Breast epithelium (tissue), 4 donors: ENCODE data around the gene PRRT1B. TPM values are rescaled to one million over a fixed set of nuclear protein-coding genes. Genes with fewer than 3 reads are reported as not detected.

Experiments
- DNase-seq, 2 donors: peaks; one replicate each; pipeline ENCODE4 v3.0.0-alpha.2; 2019; ENCODE audit warnings: low spot score in 2 of 2
- H3K27ac ChIP-seq, 2 donors: fragments of 200-600 bp; sonication (generic) in 1 of 2; one replicate each; pipeline ENCODE4 v1.5.1; 2016 to 2019; ENCODE audit warnings: mild to moderate bottlenecking in 1 of 2
- H3K27me3 ChIP-seq, 2 donors: fragments of 200-600 bp; sonication (generic) in 1 of 2; one replicate each; pipeline versions ENCODE4 v1.5.1 to v1.6.0; 2017 to 2019; ENCODE audit warnings: control low read depth in 1 of 2, mild to moderate bottlenecking in 1 of 2
- H3K36me3 ChIP-seq: fragments of 200-600 bp; one replicate; pipeline ENCODE4 v1.5.1; 2019
- H3K4me1 ChIP-seq, 2 donors: fragments of 200-600 bp; sonication (generic); one replicate each; pipeline ENCODE4 v1.5.1; 2016 to 2019; ENCODE audit warnings: control low read depth in 1 of 2
- H3K4me3 ChIP-seq, 3 donors: fragments of 200-600 bp; sonication (generic); 1 replicate in 2 of 3; 2 replicates in 1 of 3; pipeline ENCODE4 v1.5.1; 2016 to 2019; ENCODE audit warnings: mild to moderate bottlenecking in 3 of 3, moderate library complexity in 2 of 3
- H3K9me3 ChIP-seq, 2 donors: fragments of 200-600 bp; sonication (generic) in 1 of 2; one replicate each; pipeline ENCODE4 v1.5.1; 2016 to 2019; ENCODE audit warnings: control low read depth in 1 of 2
- POLR2A ChIP-seq: fragments of 450-650 bp; IDR thresholded peaks from one replicate; pipeline ENCODE4 v1.6.1; 2016; ENCODE audit warnings: antibody characterized with exemption, mild to moderate bottlenecking, moderate library complexity
- POLR2AphosphoS5 ChIP-seq, 3 donors: sonication (generic); formaldehyde crosslinking; IDR thresholded peaks; one replicate each; pipeline ENCODE4 v1.6.1; 2017; ENCODE audit warnings: antibody characterized with exemption in 3 of 3
- intact Hi-C: fragments of 100-400 bp; cut with DNase I; formaldehyde crosslinking; loops from one replicate; pipeline ENCODE4 v1.15.1; 2023; ENCODE audit warnings: low total_unique reads
- total RNA-seq, 3 donors: library from RNA; depleted of rRNA; stranded (reverse); fragments of >200 nt; gene quantifications; one replicate each; pipeline ENCODE4 v1.1.0, GENCODE V29; 2016
- TF ChIP-seq, protein P1 (sequence below), 3 donors: fragments of 450-650 bp; IDR thresholded peaks; one replicate each; pipeline ENCODE4 v1.5.1; 2016 to 2017; ENCODE audit warnings: antibody characterized with exemption in 3 of 3, mild to moderate bottlenecking in 3 of 3, moderate library complexity in 3 of 3

PRRT1B gene
- total RNA-seq, 3 donors from 2014 or later, result 0.33 TPM; not detected in 2

DNA sequence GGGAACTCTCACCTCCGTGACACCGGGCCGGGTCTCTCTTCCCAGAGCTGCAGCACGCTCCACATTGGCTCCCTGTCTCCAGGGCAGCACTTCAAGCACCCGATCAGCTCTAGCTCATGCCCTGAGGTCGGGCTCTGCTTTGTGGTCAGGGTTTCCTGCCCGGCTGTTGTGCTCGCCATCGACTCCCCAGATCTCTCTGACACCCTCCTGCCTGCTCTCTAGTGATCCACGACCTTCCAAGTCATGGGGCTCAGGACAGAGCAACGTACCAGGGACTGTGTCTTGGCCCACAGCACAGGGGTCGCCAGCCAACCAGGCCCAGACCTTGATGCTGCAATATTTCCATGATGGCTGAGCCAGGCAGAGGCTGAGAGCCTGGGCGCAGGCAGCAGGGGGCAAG lies 45.1 kb downstream of the PRRT1B start:
- Histone ChIP-seq H3K4me3 (no peak overlapping the region), H3K27ac (no peak overlapping the region), H3K36me3 (peaks cover 5% of the 10 kb centered on the region), H3K9me3 (no peaks in the 10 kb centered on the region), H3K27me3 (no peaks in the 10 kb centered on the region), H3K4me1 (no peaks in the 10 kb centered on the region)
- DNase-seq, result no peak
- TF ChIP-seq, protein P1, sequence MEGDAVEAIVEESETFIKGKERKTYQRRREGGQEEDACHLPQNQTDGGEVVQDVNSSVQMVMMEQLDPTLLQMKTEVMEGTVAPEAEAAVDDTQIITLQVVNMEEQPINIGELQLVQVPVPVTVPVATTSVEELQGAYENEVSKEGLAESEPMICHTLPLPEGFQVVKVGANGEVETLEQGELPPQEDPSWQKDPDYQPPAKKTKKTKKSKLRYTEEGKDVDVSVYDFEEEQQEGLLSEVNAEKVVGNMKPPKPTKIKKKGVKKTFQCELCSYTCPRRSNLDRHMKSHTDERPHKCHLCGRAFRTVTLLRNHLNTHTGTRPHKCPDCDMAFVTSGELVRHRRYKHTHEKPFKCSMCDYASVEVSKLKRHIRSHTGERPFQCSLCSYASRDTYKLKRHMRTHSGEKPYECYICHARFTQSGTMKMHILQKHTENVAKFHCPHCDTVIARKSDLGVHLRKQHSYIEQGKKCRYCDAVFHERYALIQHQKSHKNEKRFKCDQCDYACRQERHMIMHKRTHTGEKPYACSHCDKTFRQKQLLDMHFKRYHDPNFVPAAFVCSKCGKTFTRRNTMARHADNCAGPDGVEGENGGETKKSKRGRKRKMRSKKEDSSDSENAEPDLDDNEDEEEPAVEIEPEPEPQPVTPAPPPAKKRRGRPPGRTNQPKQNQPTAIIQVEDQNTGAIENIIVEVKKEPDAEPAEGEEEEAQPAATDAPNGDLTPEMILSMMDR (IDR thresholded peaks at IDR 0.05), result no peak
- TF ChIP-seq POLR2AphosphoS5 (IDR thresholded peaks at IDR 0.05) (no peak), POLR2A (no peak)
- intact Hi-C loops, result loop anchor here (5.0 kb wide), 1 partner anchor 152 kb away; the partner anchor contains the start of gene RAPGEF1

DNA sequence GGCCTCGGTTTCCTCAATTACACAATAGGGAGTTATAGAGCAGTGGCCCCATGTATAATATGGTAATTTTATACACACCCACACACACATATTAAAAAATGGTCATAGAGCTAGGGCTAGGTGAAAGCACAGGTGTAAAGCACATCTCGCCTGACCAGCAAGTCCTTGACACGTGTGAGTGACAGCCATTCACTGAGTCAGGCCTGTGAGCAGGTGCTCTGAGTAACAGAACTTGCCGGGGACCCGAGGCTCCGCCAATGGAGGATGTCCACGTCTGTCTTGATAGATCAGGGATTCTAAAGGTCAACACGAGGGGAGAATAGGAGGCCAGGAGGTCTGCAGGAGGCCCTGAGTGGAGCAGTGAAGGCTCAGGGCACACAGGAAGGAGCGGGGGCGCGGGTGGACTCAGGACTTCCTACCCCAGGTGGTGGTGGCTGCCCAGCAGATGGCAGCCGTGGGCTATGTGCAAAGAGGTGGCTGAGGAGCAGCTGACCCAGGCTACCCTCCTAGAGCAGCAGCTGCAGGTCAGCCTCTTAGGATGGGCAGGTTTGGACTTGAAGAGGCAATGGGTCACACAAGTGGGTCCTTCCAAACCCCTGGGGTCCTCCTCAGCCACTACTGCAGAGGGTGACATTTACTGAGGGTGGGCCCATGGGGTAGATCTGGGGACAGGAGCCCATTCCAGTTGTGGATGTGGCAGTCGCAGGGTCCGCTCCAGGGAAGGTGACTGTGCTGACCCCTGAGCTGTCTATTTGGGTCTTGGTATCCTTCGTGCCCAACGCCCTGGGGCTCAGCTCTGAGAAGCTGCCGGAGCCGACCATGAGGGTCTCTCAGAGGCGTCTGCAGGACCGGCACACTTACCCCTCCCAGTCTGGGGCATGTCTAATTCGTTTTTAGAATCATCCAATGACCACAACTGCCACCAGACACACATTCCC lies 45.9 kb downstream of the PRRT1B start:
- H3K27ac ChIP-seq, result no peak overlapping the region

DNA sequence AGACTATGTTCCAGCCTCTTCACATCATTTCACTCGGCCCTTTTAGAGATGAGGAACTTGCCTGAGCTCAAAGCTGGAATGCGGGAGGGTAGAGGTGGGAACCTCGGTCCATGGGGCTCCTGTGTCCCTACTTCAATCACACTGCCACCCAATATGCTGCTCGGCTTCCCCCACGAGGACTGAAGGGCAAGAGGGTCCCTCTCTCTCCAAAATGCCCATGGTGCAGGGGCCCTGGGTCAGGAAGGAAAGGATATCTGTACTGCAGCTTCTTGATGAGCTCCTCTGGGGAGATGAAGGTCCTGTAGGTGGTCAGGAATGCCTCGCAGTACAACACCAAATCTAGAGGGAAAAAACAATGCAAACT lies 46.5 kb downstream of the PRRT1B start:
- intact Hi-C loops, result loop anchor here (5.0 kb wide), 1 partner anchor 150 kb away; the partner anchor contains the start of gene RAPGEF1
- Histone ChIP-seq H3K4me3 (no peak overlapping the region), H3K4me1 (no peaks in the 10 kb centered on the region), H3K27me3 (no peaks in the 10 kb centered on the region), H3K36me3 (peaks cover 11% of the 10 kb centered on the region), H3K9me3 (no peaks in the 10 kb centered on the region), H3K27ac (no peak overlapping the region)
- no peak for DNase-seq
- no peak for TF ChIP-seq POLR2A
- TF ChIP-seq POLR2AphosphoS5 (IDR thresholded peaks at IDR 0.05), result no peak
- TF ChIP-seq, protein P1 (IDR thresholded peaks at IDR 0.05), result no peak

More for the DNA sequence above, 45.9 kb downstream of the PRRT1B start:
- Histone ChIP-seq H3K4me1 (no peaks in the 10 kb centered on the region), H3K4me3 (no peak overlapping the region), H3K9me3 (no peaks in the 10 kb centered on the region), H3K27me3 (no peaks in the 10 kb centered on the region), H3K36me3 (peaks cover 11% of the 10 kb centered on the region)
- peak; percentile 64 to 66 for DNase-seq
- intact Hi-C loops, result loop anchor here (5.0 kb wide), 1 partner anchor 151 kb away; the partner anchor contains the start of gene RAPGEF1
- peak in 1 of 3 donors; percentile 48 for TF ChIP-seq POLR2AphosphoS5 (IDR thresholded peaks at IDR 0.05)
- no peak for TF ChIP-seq POLR2A
- TF ChIP-seq, protein P1 (IDR thresholded peaks at IDR 0.05), result peak; percentile 56 to 94 (median 88)

DNA sequence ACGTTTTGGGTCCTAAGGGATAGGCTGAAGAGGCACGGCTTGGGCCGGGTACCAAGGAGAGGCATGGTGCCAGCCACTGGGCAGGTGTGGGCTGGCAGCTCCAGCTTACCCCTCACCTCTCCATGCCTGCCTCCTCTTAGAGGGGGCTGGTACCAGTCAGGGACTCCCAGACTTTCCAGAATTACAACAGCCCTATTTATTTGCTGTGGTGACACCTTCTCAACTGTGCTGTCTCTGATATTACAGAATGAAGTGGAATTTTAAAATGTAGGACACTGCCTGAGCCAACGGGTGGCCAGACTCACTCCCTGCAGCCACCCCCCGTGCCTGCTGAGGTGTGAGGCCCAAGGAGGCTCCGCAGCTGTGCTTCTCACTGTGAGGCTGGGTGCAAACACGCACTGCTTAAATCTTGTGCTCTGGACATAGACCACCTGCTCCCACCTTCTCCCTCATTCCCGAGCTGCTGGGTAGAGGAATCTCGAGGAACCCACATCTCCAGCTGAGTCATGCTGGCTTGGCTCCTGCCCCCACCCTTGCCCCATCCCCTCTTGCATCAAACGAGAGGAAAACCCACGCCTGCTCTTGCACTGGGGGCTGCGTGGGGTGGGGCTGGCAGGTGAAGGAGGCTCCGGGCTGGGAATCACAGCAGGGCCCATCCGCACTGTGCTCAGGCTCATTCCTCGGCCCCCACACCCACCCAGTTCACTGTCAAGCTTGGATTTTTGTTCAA lies 47.9 kb downstream of the PRRT1B start:
- no peak overlapping the region for H3K4me3 ChIP-seq
- H3K27me3 ChIP-seq, result no peaks in the 10 kb centered on the region
- H3K9me3 ChIP-seq, result no peaks in the 10 kb centered on the region
- peaks cover 21% of the 10 kb centered on the region for H3K36me3 ChIP-seq
- no peak overlapping the region for H3K27ac ChIP-seq
- TF ChIP-seq POLR2AphosphoS5 (IDR thresholded peaks at IDR 0.05), result no peak
- TF ChIP-seq, protein P1 (IDR thresholded peaks at IDR 0.05), result no peak
- no peak for TF ChIP-seq POLR2A
- no peak for DNase-seq
- H3K4me1 ChIP-seq, result no peaks in the 10 kb centered on the region
- intact Hi-C loops, result loop anchor here (5.0 kb wide), 1 partner anchor 149 kb away; the partner anchor contains the start of gene RAPGEF1
